ENCODE measurements around the gene SLC43A1. TPM values are rescaled to one million over a fixed set of nuclear protein-coding genes. Genes with fewer than 3 reads are reported as not detected.
"Not testable (repeated sequence)": the region's sequence is repeated elsewhere in the genome, so short reads cannot be mapped to it uniquely, and the experiment has no call there.

The SLC43A1 gene
- total RNA-seq, 2 donors from 2014 or later = 8.4 to 9.1 TPM

GRCh38 chr11:57541169-57541568 lies 25.7 kb upstream of the SLC43A1 start:
- H3K27ac Mint-ChIP-seq = no peak overlapping the region
- no peak overlapping the region for H3K4me3 ChIP-seq (ENCODE audit: low read length)
- 83 to 92% methylated on average over 1 to 5 of the region's 5 CpGs for WGBS, 2 experiments (ENCODE audit: insufficient coverage in 1 of 2, insufficient read length in 1 of 2)
- no peaks in the 10 kb centered on the region for H3K36me3 Mint-ChIP-seq (ENCODE audit: low read depth)
- no peaks in the 10 kb centered on the region for H3K9me3 ChIP-seq (ENCODE audit: control insufficient read depth, low read length)
- no peak overlapping the region for H3K9ac ChIP-seq (ENCODE audit: extremely low read depth, low read length, poor library complexity, severe bottlenecking)
- no peak for DNase-seq
- peaks cover 3% of the 10 kb centered on the region for H3K4me1 ChIP-seq (ENCODE audit: control insufficient read depth, insufficient read depth, low read length)
- H3K36me3 ChIP-seq (ENCODE audit: control insufficient read depth, insufficient read depth, low read length) = no peaks in the 10 kb centered on the region
- no peaks in the 10 kb centered on the region for H3K27me3 ChIP-seq (ENCODE audit: control insufficient read depth, insufficient read depth, low read length, poor library complexity, severe bottlenecking)
- no peaks in the 10 kb centered on the region for H3K9me3 Mint-ChIP-seq
- H3K4me3 Mint-ChIP-seq = no peak overlapping the region
- peaks cover 15% of the 10 kb centered on the region for H3K4me1 Mint-ChIP-seq
- peaks cover 17% of the 10 kb centered on the region for H3K27me3 Mint-ChIP-seq (ENCODE audit: insufficient read depth)
- no peak overlapping the region for H3K27ac ChIP-seq (ENCODE audit: low read depth, low read length)
- no peak for TF ChIP-seq CTCF (conservative IDR thresholded peaks at IDR 0.05)

GRCh38 chr11:57539342-57539741 lies 23.8 kb upstream of the SLC43A1 start:
- DNase-seq = no peak
- H3K9me3 Mint-ChIP-seq = no peaks in the 10 kb centered on the region
- whole genome bisulfite sequencing, 2 experiments (ENCODE audit: insufficient coverage in 1 of 2, insufficient read length in 1 of 2) = 86 to 93% methylated on average over 1 of the region's 1 CpG
- TF ChIP-seq CTCF (conservative IDR thresholded peaks at IDR 0.05) = no peak
- H3K27me3 Mint-ChIP-seq (ENCODE audit: insufficient read depth) = peaks cover 30% of the 10 kb centered on the region
- no peaks in the 10 kb centered on the region for H3K9me3 ChIP-seq (ENCODE audit: control insufficient read depth, low read length)
- peaks cover 15% of the 10 kb centered on the region for H3K4me1 Mint-ChIP-seq
- H3K36me3 Mint-ChIP-seq (ENCODE audit: low read depth) = no peaks in the 10 kb centered on the region
- no peak overlapping the region for H3K9ac ChIP-seq (ENCODE audit: extremely low read depth, low read length, poor library complexity, severe bottlenecking)
- no peak overlapping the region for H3K4me3 Mint-ChIP-seq
- H3K36me3 ChIP-seq (ENCODE audit: control insufficient read depth, insufficient read depth, low read length) = no peaks in the 10 kb centered on the region
- no peak overlapping the region for H3K4me3 ChIP-seq (ENCODE audit: low read length)
- H3K4me1 ChIP-seq (ENCODE audit: control insufficient read depth, insufficient read depth, low read length) = peaks cover 3% of the 10 kb centered on the region
- H3K27me3 ChIP-seq (ENCODE audit: control insufficient read depth, insufficient read depth, low read length, poor library complexity, severe bottlenecking) = peaks cover 12% of the 10 kb centered on the region
- H3K27ac ChIP-seq (ENCODE audit: low read depth, low read length) = no peak overlapping the region
- H3K27ac Mint-ChIP-seq = no peak overlapping the region

- Histone ChIP-seq H3K27ac (ENCODE audit: low read depth, low read length) (no peak within 1 kb of the TSS), H3K9me3 (ENCODE audit: control insufficient read depth, low read length) (no peaks in the 10 kb centered on the region), H3K36me3 (ENCODE audit: control insufficient read depth, insufficient read depth, low read length) (no peaks in the 10 kb centered on the region), H3K4me1 (ENCODE audit: control insufficient read depth, insufficient read depth, low read length) (peaks cover 3% of the 10 kb centered on the region), H3K4me3 (ENCODE audit: low read length) (no peak within 1 kb of the TSS), H3K9ac (ENCODE audit: extremely low read depth, low read length, poor library complexity, severe bottlenecking) (no peak within 1 kb of the TSS), H3K27me3 (ENCODE audit: control insufficient read depth, insufficient read depth, low read length, poor library complexity, severe bottlenecking) (peaks cover 12% of the 10 kb centered on the region)
- Mint-ChIP-seq H3K27ac (no peak within 1 kb of the TSS), H3K9me3 (no peaks in the 10 kb centered on the region), H3K4me1 (peaks cover 4% of the 10 kb centered on the region), H3K36me3 (ENCODE audit: low read depth) (no peaks in the 10 kb centered on the region), H3K27me3 (ENCODE audit: insufficient read depth) (peaks cover 22% of the 10 kb centered on the region), H3K4me3 (no peak within 1 kb of the TSS)
- no peak for TF ChIP-seq CTCF (conservative IDR thresholded peaks at IDR 0.05)
- DNase-seq = no peak
- 64 to 74% methylated on average over 9 to 14 of the region's 14 CpGs for WGBS, 2 experiments (ENCODE audit: insufficient coverage in 1 of 2, insufficient read length in 1 of 2)
Measured at GRCh38 chr11:57536947-57537619, 21.6 kb upstream of the SLC43A1 start, which contains the start of gene SMTNL1. TSS of gene SMTNL1 (plus strand) at chr11:57537595. CDS start at chr11:57542643, 5,048 bp downstream.

GRCh38 chr11:57534449-57534848 lies 18.9 kb upstream of the SLC43A1 start:
- 94 to 100% methylated on average over 5 to 6 of the region's 7 CpGs for WGBS, 2 experiments (ENCODE audit: insufficient coverage in 1 of 2, insufficient read length in 1 of 2)
- peaks cover 12% of the 10 kb centered on the region for H3K27me3 ChIP-seq (ENCODE audit: control insufficient read depth, insufficient read depth, low read length, poor library complexity, severe bottlenecking)
- H3K27ac Mint-ChIP-seq; H3K4me1 Mint-ChIP-seq; H3K36me3 Mint-ChIP-seq (ENCODE audit: low read depth); H3K4me1 ChIP-seq (ENCODE audit: control insufficient read depth, insufficient read depth, low read length); H3K9me3 Mint-ChIP-seq; DNase-seq; H3K9me3 ChIP-seq (ENCODE audit: control insufficient read depth, low read length); H3K36me3 ChIP-seq (ENCODE audit: control insufficient read depth, insufficient read depth, low read length); H3K27ac ChIP-seq (ENCODE audit: low read depth, low read length); H3K4me3 Mint-ChIP-seq; H3K9ac ChIP-seq (ENCODE audit: extremely low read depth, low read length, poor library complexity, severe bottlenecking); H3K4me3 ChIP-seq (ENCODE audit: low read length): not testable (repeated sequence)
- H3K27me3 Mint-ChIP-seq (ENCODE audit: insufficient read depth) = peaks cover 22% of the 10 kb centered on the region

All from endodermal cell (in vitro differentiated cells).